OCI-LY3 (cell line): ENCODE measurements around the gene RIPK3.

ENCODE experiments used
- EZH2phosphoT487 ChIP-seq: fragments of 200-600 bp; shearing (Covaris generic); IDR thresholded peaks from 2 replicates; pipeline ENCODE4 v1.6.1; 2018; ENCODE audit warnings: antibody characterized with exemption, mixed run types, low read depth
- TF ChIP-seq, protein P1 (sequence below): fragments of 200-600, 300-600 bp; sonication (generic); IDR thresholded peaks from 2 replicates; pipeline ENCODE4 v1.5.1; 2014; ENCODE audit warnings: antibody characterized with exemption, low read length, low read depth

DNA sequence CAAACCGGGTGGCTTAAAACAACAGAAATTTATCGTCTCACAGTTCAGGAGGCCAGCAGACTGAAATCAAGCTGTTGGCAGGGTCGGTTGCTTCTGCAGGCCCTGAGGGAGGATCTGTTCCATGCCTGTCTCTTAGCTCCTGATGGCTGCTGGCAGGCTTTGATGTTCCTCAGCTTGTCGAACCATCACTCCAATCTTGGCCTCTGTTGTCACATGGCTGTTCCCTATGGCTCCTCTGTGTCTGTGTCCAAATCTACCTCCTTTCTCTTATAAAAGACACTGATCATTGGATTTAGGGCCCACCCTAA lies 42.2 kb upstream of the RIPK3 start:
- TF ChIP-seq, protein P1, sequence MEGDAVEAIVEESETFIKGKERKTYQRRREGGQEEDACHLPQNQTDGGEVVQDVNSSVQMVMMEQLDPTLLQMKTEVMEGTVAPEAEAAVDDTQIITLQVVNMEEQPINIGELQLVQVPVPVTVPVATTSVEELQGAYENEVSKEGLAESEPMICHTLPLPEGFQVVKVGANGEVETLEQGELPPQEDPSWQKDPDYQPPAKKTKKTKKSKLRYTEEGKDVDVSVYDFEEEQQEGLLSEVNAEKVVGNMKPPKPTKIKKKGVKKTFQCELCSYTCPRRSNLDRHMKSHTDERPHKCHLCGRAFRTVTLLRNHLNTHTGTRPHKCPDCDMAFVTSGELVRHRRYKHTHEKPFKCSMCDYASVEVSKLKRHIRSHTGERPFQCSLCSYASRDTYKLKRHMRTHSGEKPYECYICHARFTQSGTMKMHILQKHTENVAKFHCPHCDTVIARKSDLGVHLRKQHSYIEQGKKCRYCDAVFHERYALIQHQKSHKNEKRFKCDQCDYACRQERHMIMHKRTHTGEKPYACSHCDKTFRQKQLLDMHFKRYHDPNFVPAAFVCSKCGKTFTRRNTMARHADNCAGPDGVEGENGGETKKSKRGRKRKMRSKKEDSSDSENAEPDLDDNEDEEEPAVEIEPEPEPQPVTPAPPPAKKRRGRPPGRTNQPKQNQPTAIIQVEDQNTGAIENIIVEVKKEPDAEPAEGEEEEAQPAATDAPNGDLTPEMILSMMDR: no peak
- no peak for TF ChIP-seq EZH2phosphoT487
